Suprapubic skin (tissue), 4 donors: ENCODE results near the gene RAPGEF4. TPM values are rescaled to one million over a fixed set of nuclear protein-coding genes. Genes with fewer than 3 reads are reported as not detected.

ENCODE experiments used
- DNase-seq, 2 donors: peaks; one replicate each; pipeline ENCODE4 v3.0.0-alpha.2; 2019; ENCODE audit warnings: low spot score in 2 of 2
- H3K27ac ChIP-seq: fragments of 200-600 bp; sonication (generic); one replicate; pipeline ENCODE4 v1.5.1; 2019
- H3K27me3 ChIP-seq: fragments of 200-600 bp; sonication (generic); one replicate; pipeline ENCODE4 v1.5.1; 2019
- H3K36me3 ChIP-seq: fragments of 200-600 bp; sonication (generic); one replicate; pipeline ENCODE4 v1.5.1; 2019
- H3K4me1 ChIP-seq: fragments of 200-600 bp; sonication (generic); one replicate; pipeline ENCODE4 v1.5.1; 2019
- H3K4me3 ChIP-seq: fragments of 200-600 bp; sonication (generic); one replicate; pipeline ENCODE4 v1.5.1; 2019; ENCODE audit warnings: mild to moderate bottlenecking
- H3K9me3 ChIP-seq: fragments of 200-600 bp; sonication (generic); one replicate; pipeline ENCODE4 v1.5.1; 2019
- EP300 ChIP-seq: sonication (generic); formaldehyde crosslinking; IDR thresholded peaks from one replicate; pipeline ENCODE4 v1.6.1; 2017; ENCODE audit warnings: antibody characterized with exemption
- POLR2A ChIP-seq, 2 donors: fragments of 450-650 bp; IDR thresholded peaks; one replicate each; pipeline ENCODE4 v1.6.1; 2017; ENCODE audit warnings: antibody characterized with exemption in 2 of 2, mild to moderate bottlenecking in 2 of 2, moderate library complexity in 2 of 2
- POLR2AphosphoS5 ChIP-seq, 3 donors: sonication (generic); formaldehyde crosslinking; IDR thresholded peaks; one replicate each; pipeline ENCODE4 v1.6.1; 2017; ENCODE audit warnings: antibody characterized with exemption in 3 of 3
- WGBS: methylation state at CpG from one replicate; pipeline ENCODE4 v1.1.5; 2018; 5-methylcytosine and 5-hydroxymethylcytosine counted together
- total RNA-seq, 4 donors: library from RNA; depleted of rRNA; stranded (reverse); fragments of >200 nt; gene quantifications; one replicate each; pipeline ENCODE4 v1.1.0, GENCODE V29; 2016
- TF ChIP-seq, protein P1 (sequence below), 2 donors: fragments of 200-600 bp in 1 of 2; fragments of 450-650 bp in 1 of 2; sonication (generic) in 1 of 2; IDR thresholded peaks; one replicate each; pipeline ENCODE4 v1.5.1; 2016 to 2019; ENCODE audit warnings: antibody characterized with exemption in 2 of 2, mild to moderate bottlenecking in 1 of 2, moderate library complexity in 1 of 2

RAPGEF4 gene
- total RNA-seq, 4 donors from 2014 or later: 19.9 to 49.5 (median 27.5) TPM

DNA sequence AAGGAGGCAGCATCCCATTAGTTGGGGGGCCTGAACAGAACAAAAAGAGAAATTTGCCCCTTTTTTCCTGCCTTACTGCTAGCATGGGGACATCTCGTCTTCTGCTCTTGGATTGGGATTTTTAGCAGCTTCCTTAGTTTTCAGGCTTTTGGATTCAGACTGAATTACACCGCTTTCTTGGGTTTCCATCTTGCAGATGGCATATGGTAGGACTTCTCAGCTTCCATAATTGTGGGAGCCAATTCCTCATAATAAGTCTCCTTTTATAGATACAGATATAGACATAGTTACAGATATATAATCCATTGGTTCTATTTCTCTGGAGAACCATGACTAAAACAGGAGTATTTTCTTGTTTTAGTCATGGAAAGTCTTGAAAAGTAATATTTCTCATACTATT is 5.2 kb upstream of the RAPGEF4 start:
- H3K9me3 ChIP-seq: no peaks in the 10 kb centered on the region
- H3K36me3 ChIP-seq: no peaks in the 10 kb centered on the region
- H3K4me3 ChIP-seq: no peak overlapping the region
- H3K27ac ChIP-seq: no peak overlapping the region
- peaks cover 6% of the 10 kb centered on the region for H3K27me3 ChIP-seq
- peaks cover 6% of the 10 kb centered on the region for H3K4me1 ChIP-seq
- WGBS: 93% methylated on average over 2 of the region's 2 CpGs
- TF ChIP-seq EP300 (no peak), POLR2A (IDR thresholded peaks at IDR 0.05) (no peak), POLR2AphosphoS5 (IDR thresholded peaks at IDR 0.05) (no peak)
- TF ChIP-seq, protein P1, sequence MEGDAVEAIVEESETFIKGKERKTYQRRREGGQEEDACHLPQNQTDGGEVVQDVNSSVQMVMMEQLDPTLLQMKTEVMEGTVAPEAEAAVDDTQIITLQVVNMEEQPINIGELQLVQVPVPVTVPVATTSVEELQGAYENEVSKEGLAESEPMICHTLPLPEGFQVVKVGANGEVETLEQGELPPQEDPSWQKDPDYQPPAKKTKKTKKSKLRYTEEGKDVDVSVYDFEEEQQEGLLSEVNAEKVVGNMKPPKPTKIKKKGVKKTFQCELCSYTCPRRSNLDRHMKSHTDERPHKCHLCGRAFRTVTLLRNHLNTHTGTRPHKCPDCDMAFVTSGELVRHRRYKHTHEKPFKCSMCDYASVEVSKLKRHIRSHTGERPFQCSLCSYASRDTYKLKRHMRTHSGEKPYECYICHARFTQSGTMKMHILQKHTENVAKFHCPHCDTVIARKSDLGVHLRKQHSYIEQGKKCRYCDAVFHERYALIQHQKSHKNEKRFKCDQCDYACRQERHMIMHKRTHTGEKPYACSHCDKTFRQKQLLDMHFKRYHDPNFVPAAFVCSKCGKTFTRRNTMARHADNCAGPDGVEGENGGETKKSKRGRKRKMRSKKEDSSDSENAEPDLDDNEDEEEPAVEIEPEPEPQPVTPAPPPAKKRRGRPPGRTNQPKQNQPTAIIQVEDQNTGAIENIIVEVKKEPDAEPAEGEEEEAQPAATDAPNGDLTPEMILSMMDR (IDR thresholded peaks at IDR 0.05): no peak
- no peak for DNase-seq

DNA sequence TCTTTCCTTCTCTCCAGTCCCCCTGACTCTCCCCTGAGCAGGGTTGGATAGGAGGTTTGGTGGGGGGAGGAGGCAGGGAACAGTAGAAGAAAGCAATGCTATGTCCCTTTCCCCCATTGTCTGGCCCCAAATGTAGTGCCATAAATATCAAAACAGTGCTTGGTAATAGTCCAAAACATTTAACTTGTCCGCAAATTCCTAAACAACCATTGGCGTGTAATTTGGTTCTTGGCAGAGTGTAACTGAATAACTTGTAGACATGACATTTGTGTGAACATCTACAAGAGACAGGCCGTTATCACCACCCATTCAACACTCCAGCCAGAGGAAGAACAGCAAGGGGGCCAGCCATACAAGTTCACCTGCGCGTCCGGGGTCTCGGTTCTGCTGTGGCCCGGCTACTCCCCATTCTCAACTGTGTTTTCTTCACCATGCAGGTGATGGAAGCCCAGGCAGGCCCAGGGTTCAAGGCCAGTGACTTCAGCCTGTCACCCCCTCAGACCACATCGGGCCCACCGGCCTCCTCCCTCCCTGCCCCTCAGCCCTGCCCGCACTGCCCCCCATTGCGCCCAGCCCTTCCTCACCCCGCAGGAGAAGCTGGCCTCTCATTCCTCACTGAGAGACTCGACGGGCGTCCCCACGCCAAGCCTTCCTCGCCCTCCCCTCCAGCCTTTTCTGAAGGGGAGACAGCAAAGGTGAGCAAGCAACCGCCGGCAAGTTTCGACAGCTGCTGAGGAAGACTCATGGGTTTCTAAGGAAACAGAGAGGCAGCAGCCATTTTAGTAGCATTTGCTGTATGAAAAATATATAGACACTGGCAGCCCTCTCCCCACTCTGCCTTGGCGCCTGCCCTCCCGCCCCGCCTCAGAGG is 699 bp upstream of the RAPGEF4 start:
- 37% methylated on average over 21 of the region's 24 CpGs for WGBS
- no peak for DNase-seq
- no peak for TF ChIP-seq POLR2A (IDR thresholded peaks at IDR 0.05)
- no peak for TF ChIP-seq POLR2AphosphoS5 (IDR thresholded peaks at IDR 0.05)
- TF ChIP-seq, protein P1 (IDR thresholded peaks at IDR 0.05): no peak
- TF ChIP-seq EP300: no peak

DNA sequence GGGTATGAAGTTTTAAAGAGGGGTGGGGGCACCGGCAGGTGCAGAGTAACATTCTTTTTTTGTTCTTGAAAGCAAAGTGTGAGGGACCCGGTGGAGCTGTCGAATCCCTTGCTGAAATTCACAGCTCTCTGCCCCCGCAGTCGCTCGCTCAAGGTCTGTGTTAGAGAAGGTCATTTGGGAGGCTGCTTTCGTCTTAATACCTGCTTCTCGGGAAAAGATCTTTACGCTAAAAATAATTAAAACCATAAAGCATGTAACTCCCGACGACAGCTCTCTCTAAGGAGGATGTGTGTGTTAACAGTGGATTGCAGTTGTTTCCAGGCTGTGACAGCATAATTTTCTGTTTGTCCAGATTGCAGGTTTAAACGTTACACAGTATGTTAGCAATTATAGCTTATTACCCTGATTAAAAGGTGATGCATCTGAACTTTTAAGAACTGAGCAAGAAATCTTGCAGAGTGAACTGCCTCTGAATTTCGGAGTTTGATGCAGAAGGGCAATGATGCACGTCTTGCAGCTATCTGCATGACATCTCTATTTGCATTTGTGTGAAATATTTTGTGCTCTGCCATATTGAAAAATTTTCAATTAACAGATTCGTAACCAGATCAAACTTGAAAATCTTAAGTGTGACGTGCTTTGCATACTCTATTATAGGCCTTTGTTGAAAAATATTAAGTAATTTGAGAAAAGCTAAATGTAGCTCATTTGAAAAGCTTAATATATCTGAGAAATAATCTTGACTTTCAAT is 954 bp downstream of the RAPGEF4 start:
- H3K4me3 ChIP-seq: peak overlapping the region; percentile 66
- no peaks in the 10 kb centered on the region for H3K36me3 ChIP-seq
- H3K4me1 ChIP-seq: peaks cover 19% of the 10 kb centered on the region
- no peak overlapping the region for H3K27ac ChIP-seq
- no peaks in the 10 kb centered on the region for H3K9me3 ChIP-seq
- WGBS: 30% methylated on average over 16 of the region's 16 CpGs
- no peak for DNase-seq
- TF ChIP-seq, protein P1 (IDR thresholded peaks at IDR 0.05): no peak
- no peak for TF ChIP-seq POLR2A (IDR thresholded peaks at IDR 0.05)
- no peak for TF ChIP-seq EP300
- TF ChIP-seq POLR2AphosphoS5 (IDR thresholded peaks at IDR 0.05): no peak
- H3K27me3 ChIP-seq: peaks cover 16% of the 10 kb centered on the region

More for the DNA sequence above, 699 bp upstream of the RAPGEF4 start:
- Histone ChIP-seq H3K27me3 (peaks cover 16% of the 10 kb centered on the region), H3K4me1 (peaks cover 19% of the 10 kb centered on the region), H3K27ac (no peak overlapping the region), H3K9me3 (no peaks in the 10 kb centered on the region), H3K36me3 (no peaks in the 10 kb centered on the region), H3K4me3 (peak overlapping the region; percentile 66)

GRCh38 chr2:172739661-172740266 is 4.1 kb downstream of the RAPGEF4 start:
- no peak for DNase-seq
- WGBS: 75% methylated on average over 7 of the region's 7 CpGs

More at GRCh38 chr2:172739661-172740266, 4.1 kb downstream of the RAPGEF4 start:
- Histone ChIP-seq H3K4me1 (peaks cover 19% of the 10 kb centered on the region), H3K9me3 (peaks cover 3% of the 10 kb centered on the region), H3K4me3 (no peak overlapping the region), H3K27ac (no peak overlapping the region), H3K27me3 (peaks cover 16% of the 10 kb centered on the region), H3K36me3 (no peaks in the 10 kb centered on the region)
- no peak for TF ChIP-seq EP300
- no peak for TF ChIP-seq POLR2A (IDR thresholded peaks at IDR 0.05)
- TF ChIP-seq, protein P1 (IDR thresholded peaks at IDR 0.05): no peak
